ENCODE measurements around the gene DONSON.

DONSON gene

GRCh38 chr21:33540711-33541104, 47.8 kb downstream of the DONSON start:
- DNase-seq = no peak

GRCh38 chr21:33539616-33540015, 48.9 kb downstream of the DONSON start:
- no peak for DNase-seq

GRCh38 chr21:33537212-33537611, 51.3 kb downstream of the DONSON start:
- DNase-seq = no peak

- no peak for DNase-seq
Measured at GRCh38 chr21:33531007-33531406, 57.5 kb downstream of the DONSON start.

All from cerebellar nuclear complex (tissue), 1 donor.